ENCODE data around the gene PAXIP1. TPM values are rescaled to one million over a fixed set of nuclear protein-coding genes. Genes with fewer than 3 reads are reported as not detected.
A peak's percentile ranks its signal among the peaks of the same experiment; 100 is the strongest.
"Not testable (repeated sequence)": the region's sequence is repeated elsewhere in the genome, so short reads cannot be mapped to it uniquely, and the experiment has no call there.

The PAXIP1 gene
- total RNA-seq, 1 donor from 2014 or later: 9.1 TPM

- DNase-seq (ENCODE audit: low spot score): no peak
Observed at GRCh38 chr7:154943906-154944305, 59.0 kb downstream of the PAXIP1 start.

DNA sequence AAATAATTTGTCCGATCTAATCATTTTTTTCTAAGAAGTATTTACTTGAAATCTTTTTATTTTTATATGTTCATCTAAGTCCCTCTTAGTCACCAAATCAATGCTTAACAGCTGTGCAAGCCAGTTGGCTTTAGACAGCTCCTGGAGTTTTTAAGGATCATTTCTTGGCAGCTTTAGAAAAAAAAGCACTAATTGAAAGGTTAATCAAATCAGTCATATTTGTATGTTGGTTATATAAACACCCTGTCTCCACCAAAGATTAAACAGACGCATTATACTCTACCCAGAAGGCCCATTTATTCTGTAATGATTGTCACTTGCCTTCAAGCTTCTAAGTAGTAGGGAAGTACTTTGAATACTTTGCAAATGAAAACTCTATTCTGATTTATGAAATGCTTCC lies 60.2 kb downstream of the PAXIP1 start:
- DNase-seq (ENCODE audit: low spot score): no peak

DNA sequence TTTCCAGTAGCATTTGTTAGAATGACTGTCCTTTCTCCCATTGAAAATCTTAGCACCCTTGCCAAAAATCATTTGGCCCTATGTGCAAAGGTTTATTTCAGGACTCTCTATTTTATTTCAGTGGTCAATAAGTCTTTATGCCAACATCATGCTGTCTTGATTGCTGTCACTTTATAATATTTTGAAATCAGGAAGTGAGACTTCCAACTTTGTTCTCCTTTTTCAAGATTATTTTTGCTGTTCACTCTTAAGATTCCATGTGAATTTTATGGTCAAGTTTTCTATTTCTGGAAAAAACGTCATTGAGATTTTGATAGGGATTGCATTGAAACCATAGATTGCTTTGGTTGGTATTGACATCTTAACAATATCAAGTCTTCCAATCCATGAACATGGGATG lies 65.1 kb downstream of the PAXIP1 start:
- no peak for DNase-seq (ENCODE audit: low spot score)

DNA sequence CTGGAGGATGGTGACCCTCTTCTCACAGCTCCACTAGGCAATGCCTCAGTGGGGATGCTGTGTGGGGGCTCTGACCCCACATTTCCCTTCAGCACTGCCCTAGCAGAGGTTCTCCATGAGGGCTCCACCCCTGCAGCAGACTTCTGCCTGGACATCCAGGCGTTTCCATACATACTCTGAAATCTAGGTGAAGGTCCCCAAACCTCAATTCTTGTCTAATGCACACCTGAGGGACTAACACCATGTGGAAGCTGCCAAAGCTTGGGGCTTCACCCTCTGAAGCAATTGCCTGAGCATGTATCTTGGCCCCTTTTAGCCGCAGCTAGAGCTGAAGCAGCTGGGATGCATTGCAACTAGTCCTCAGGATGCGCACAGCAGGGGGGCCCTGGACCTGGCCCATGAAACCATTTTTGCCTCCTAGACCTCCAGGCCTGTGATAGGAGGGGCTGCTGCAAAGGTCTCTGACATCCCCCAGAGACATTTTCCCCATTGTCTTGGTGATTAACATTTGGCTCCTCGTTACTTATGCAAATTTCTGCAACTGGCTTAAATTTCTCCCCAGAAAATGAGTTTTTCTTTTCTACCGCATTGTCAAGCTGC lies 68.5 kb downstream of the PAXIP1 start:
- DNase-seq (ENCODE audit: low spot score): not testable (repeated sequence)

GRCh38 chr7:154931906-154932305 lies 71.0 kb downstream of the PAXIP1 start:
- no peak for DNase-seq (ENCODE audit: low spot score)

- no peak for DNase-seq (ENCODE audit: low spot score)
Observed at GRCh38 chr7:154929006-154929726, 73.8 kb downstream of the PAXIP1 start.

DNA sequence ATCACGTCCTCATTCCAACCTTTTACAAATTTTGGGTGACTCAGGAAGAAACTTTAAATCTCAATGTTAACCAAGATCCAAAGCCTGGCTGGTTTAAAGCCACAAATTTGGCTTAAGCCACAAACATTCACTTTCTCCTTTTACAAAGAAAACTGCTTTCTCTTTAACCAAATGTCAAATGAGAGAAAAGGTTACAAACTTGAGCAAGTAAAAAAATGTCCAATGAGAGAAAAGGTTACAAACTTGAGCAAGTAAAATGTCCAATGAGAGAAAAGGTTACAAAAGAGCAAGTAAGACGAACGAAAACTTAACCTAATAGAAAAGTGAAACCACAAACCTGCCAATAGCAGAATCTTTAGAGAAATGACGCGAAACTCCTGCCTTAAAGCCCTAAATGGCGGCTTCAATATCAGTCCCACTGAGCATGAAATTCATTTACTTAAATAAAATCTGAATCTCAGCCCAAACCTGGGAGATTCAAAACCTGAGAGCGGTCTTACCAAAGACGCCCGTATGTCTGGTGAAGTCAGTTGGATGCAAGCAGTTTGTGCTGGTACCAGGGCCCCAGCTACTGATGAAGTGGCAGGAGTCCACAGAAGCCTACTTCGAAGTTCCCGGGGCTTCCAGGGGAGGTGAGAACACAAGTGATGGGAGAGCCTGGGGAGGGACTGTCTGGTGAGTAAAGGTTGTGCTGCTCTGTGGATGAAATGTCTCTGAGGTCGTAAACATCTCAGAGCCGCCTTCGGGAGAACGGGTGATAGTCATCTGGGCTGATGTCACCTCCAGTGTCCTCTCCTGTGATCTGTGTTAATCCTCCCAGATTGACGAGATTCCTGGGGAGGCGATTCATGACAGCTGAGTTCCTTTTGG lies 74.6 kb downstream of the PAXIP1 start:
- no peak for DNase-seq (ENCODE audit: low spot score)

DNA sequence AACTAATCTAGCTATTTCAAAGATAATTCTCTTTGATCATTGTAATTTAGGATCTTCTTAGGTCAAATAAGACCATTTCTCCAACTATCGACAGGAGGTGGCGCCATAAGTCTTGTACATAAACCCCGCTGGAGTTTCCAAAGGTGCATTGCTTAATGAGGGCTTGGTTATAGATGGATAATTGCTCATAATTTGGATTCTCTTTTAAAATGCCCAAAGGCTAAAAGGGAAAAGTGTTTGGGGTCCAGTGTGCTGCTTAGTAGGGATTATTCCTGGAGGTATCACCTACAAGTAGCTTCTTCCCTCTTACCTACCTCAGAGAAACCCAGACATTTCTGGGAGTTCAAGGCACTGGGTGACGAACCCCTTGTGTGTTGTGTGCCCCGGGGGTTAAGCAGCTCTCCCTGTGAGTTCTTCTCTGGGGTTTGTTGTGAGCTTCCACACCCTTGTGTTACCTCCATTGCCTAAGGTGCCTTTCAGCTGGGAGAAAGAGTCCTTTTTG lies 75.2 kb downstream of the PAXIP1 start:
- DNase-seq (ENCODE audit: low spot score): no peak

- DNase-seq (ENCODE audit: low spot score): not testable (repeated sequence)
Observed at GRCh38 chr7:154922472-154922871, 80.5 kb downstream of the PAXIP1 start.

DNA sequence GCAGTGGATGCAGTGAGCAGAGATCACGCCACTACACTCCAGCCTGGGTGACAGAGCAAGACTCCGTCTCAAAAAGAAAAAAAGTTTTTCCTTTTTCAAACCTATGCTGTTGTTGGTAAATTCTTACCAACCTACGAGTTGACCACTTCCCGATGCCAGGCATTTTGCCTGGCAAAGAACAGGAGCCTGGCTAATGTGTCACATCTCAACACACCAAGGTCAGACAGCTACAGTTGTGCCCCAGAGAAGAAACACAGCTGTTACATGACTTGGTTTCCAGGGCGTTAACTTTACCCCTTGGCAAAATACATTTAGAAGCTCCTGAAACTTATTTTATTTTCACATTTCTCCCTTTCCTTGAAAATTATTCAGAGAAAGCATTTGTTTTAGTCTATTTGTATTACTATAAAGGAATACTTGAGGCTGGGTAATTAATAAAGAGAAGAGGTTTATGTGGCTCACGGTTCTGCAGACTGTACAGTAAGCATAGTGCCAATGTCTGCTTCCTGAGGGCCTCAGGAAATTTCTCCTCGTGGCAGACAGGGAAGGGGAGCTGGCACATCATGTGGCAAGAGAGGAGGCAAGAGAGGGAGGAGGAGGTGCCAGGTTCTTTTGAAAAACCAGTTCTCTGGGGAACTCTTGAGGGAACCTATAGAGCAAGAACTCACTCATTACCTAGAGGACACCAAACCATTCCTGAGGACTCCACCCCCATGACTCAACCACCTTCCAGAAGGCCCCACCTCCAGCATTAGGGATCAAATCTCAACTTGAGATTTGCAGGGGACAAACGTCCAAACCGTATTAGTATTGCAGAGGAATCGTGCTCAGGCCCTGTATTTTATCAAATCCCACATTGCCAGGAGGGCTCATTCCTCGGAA lies 83.3 kb downstream of the PAXIP1 start:
- DNase-seq (ENCODE audit: low spot score): no peak

DNA sequence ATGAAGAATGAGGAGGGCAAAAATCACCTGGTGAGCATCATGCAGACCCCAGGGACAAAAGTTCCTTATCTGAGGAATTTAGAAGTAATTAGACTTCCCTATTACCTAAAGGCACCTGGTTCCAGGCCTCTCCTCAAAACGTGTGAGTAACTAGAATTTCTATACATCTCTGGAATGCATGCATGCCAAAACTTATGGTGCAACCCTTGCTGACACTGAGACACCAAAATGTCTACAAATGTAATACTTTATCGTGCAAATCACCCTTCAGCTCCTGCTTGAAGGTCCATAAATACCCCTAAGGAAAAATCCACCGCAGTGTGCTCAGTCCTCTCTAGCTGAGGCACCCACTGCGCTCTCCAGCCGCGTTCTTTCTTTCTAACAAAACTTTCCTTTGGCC lies 84.2 kb downstream of the PAXIP1 start:
- DNase-seq (ENCODE audit: low spot score): no peak

GRCh38 chr7:154918266-154918665 lies 84.7 kb downstream of the PAXIP1 start:
- DNase-seq (ENCODE audit: low spot score): no peak

- no peak for DNase-seq (ENCODE audit: low spot score)
Observed at GRCh38 chr7:154917808-154918160, 85.1 kb downstream of the PAXIP1 start.

GRCh38 chr7:154916856-154917807 lies 85.8 kb downstream of the PAXIP1 start:
- no peak for DNase-seq (ENCODE audit: low spot score)

GRCh38 chr7:154916381-154916780 lies 86.5 kb downstream of the PAXIP1 start:
- DNase-seq (ENCODE audit: low spot score): peak; percentile 45

- DNase-seq (ENCODE audit: low spot score): peak; percentile 60
Observed at GRCh38 chr7:154915600-154915999, 87.3 kb downstream of the PAXIP1 start.

DNA sequence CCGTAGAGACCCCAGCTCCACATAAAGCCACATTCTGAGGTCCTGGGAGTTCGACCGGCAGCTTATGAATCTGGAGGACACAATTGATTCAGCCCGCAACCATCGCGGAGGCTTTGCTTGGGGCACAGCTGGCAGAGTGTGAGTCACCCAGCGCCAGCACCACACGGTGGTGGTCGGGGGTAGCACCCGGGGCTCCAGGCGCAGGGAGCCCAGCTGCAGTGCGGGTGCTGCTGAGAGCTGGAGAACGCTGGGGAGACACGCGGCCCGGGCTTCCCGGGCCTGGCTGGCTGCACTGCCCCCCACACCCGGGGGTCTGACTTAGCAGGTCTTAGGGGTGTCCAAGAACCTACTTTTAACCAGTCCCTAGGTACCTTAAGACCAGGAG lies 87.9 kb downstream of the PAXIP1 start:
- DNase-seq (ENCODE audit: low spot score): peak; percentile 85

DNA sequence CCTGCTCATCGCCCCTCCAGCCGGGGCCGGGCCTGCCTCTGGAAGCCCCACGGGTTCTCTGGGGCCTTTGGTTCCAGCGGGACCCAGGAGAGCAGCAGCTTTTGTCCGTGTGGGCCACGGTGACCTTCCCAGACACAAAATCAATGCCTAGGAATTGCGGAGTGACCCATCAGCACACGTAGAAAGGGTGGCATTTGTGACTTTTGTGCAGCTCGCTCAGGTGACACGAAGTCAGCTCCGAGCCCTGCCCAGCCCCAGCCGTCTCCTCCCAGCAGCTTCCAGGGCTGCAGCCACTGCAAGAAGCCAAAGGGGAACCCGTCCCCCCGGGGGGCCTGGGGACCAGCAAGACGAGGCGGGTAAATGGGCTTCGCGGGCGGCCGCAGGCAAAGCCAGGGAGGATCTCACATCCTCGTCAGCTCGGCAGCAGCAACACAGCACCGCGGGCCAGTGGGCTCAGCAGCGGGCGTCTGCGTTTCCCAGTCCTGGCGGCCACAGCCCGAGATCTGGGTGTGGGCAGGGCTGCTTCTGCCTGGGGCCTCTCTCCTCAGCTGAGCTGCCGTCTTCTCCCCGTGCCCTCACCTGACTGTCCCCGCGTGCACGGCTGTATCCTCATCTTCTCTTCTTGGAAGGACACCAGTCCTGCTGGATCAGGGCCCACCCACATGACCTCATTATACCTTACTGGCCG lies 88.5 kb downstream of the PAXIP1 start:
- DNase-seq (ENCODE audit: low spot score): peak; percentile 86

DNA sequence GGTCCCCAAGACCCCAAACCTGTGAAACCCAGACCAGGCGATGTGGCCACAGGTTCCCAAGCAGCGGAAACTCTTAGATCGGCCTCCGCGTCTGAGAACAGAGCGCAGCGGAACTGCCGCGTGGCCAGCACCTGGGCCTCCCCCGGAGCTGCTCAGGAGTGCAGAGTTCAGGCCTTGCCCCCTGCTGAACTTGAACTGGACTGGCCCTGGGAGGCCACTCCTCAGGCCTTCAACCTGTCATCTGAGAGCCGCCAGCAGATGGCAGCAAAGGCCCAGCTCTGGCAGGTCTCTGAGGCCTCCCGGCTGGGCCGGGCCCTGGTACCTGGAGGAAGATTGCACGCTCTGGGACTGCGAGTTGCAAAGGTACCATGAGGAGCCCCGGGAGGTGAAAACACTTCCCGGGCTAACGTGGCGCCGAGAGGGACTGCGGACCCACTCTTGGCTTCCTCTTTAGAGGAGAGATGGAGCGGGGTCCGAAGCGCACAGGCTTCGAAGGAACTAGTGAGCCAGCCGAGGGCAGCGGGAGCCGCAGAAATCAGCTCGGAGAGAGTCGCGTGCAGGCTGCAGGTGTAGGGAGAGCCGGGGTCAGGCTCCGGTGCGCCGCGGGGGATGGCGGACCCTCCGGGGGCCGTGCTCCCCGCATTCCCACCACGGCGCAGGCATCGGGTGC lies 89.2 kb downstream of the PAXIP1 start:
- DNase-seq (ENCODE audit: low spot score): peak; percentile 94
